Measurements from ENCODE around the gene S100A13. TPM values are rescaled to one million over a fixed set of nuclear protein-coding genes. Genes with fewer than 3 reads are reported as not detected.

The S100A13 gene
- total RNA-seq, 1 experiment from 2014 or later, result 120 TPM

- Histone ChIP-seq H3K4me1 (replicated peaks; ENCODE audit: insufficient read depth) (peaks cover 32% of the 10 kb centered on the region), H4K20me1 (ENCODE audit: insufficient read depth) (no peaks in the 10 kb centered on the region), H2AFZ (no peak within 1 kb of the TSS), H3K4me2 (peak within 1 kb of the TSS; percentile 100), H3F3A (ENCODE audit: insufficient read depth, low read depth) (peaks cover 17% of the 10 kb centered on the region), H3K27ac (peak within 1 kb of the TSS; percentile 88), H3K79me2 (ENCODE audit: low read depth) (peaks cover 36% of the 10 kb centered on the region), H3K27me3 (ENCODE audit: insufficient read depth, low read depth) (no peaks in the 10 kb centered on the region), H3K9me3 (ENCODE audit: insufficient read depth, low read depth) (no peaks in the 10 kb centered on the region), H3K36me3 (ENCODE audit: low read depth) (peaks cover 14% of the 10 kb centered on the region; the same call in 1 of the 2 replicates), H3K9me2 (ENCODE audit: insufficient read depth) (no peaks in the 10 kb centered on the region), H3K4me3 (peak within 1 kb of the TSS; percentile 69)
- no peak for DNase-seq
- ChIA-PET POLR2A (ENCODE audit: unreplicated experiment) (interaction anchor here (0.6 to 2.4 kb wide), 9 partner anchors 12 to 335 kb away, joined by 3 to 32 read pairs (median 6); partner anchors contain the start of genes S100A14, S100A16 and SLC39A1), CTCF (interaction anchor here (0.5 to 1.9 kb wide), 16 partner anchors 9 to 375 kb away, joined by 3 to 19 read pairs (median 6); partner anchors contain the start of genes S100A14 and S100A16)
- TF ChIP-seq CTCF (conservative IDR thresholded peaks at IDR 0.05) (peak; percentile 93), EZH2 (IDR thresholded peaks at IDR 0.05; ENCODE audit: low read depth) (no peak)
- BruUV-seq (replicated peaks), result no TSS peak
- intact Hi-C loops (cut with micrococcal nuclease; ENCODE audit: unreplicated experiment), result loop anchor here (1.0 to 2.0 kb wide), 4 partner anchors 20 to 117 kb away; no protein-coding TSS in a partner anchor
These were observed 666 bp upstream of the S100A13 start, which contains the start of gene S100A1 for GRCh38 chr1:153627715-153628626. S100A1 (plus strand) TSS chr1:153628434; CDS start chr1:153630522, 2,088 bp downstream.

GRCh38 chr1:153626477-153626903 is 815 bp downstream of the S100A13 start:
- DNase-seq, result no peak
- Histone ChIP-seq H3K36me3 (ENCODE audit: low read depth) (peaks cover 21% of the 10 kb centered on the region; the same call in 1 of the 2 replicates), H3K4me1 (replicated peaks; ENCODE audit: insufficient read depth) (peaks cover 31% of the 10 kb centered on the region), H3F3A (ENCODE audit: insufficient read depth, low read depth) (peaks cover 17% of the 10 kb centered on the region), H3K4me2 (peak overlapping the region; percentile 100), H3K27me3 (ENCODE audit: insufficient read depth, low read depth) (no peaks in the 10 kb centered on the region), H3K4me3 (peak overlapping the region; percentile 69), H3K9me2 (ENCODE audit: insufficient read depth) (no peaks in the 10 kb centered on the region), H4K20me1 (ENCODE audit: insufficient read depth) (no peaks in the 10 kb centered on the region), H3K9me3 (ENCODE audit: insufficient read depth, low read depth) (no peaks in the 10 kb centered on the region), H3K27ac (peak overlapping the region; percentile 88), H2AFZ (peak overlapping the region; percentile 74), H3K79me2 (ENCODE audit: low read depth) (peaks cover 36% of the 10 kb centered on the region)
- CTCF ChIA-PET, result interaction anchor here (0.8 to 1.9 kb wide), 9 partner anchors 10 to 111 kb away, joined by 3 to 19 read pairs (median 6); partner anchors contain the start of genes S100A14 and S100A16
- POLR2A ChIA-PET (ENCODE audit: unreplicated experiment), result interaction anchor here (0.6 to 2.4 kb wide), 6 partner anchors 11 to 211 kb away, joined by 6 to 32 read pairs (median 14); partner anchors contain the start of genes S100A14 and S100A16
- TF ChIP-seq CTCF (conservative IDR thresholded peaks at IDR 0.05) (no peak), EZH2 (IDR thresholded peaks at IDR 0.05; ENCODE audit: low read depth) (no peak)
- intact Hi-C loops (cut with micrococcal nuclease; ENCODE audit: unreplicated experiment), result loop anchor here (2.0 kb wide), 2 partner anchors 94 to 116 kb away; no protein-coding TSS in a partner anchor
- BruUV-seq (replicated peaks), result no TSS peak

- no peaks in the 10 kb centered on the region for H3K9me3 ChIP-seq (ENCODE audit: insufficient read depth, low read depth)
- peaks cover 36% of the 10 kb centered on the region for H3K79me2 ChIP-seq (ENCODE audit: low read depth)
- ChIA-PET CTCF (no interaction called here), POLR2A (ENCODE audit: unreplicated experiment) (no interaction called here)
- no peaks in the 10 kb centered on the region for H3K9me2 ChIP-seq (ENCODE audit: insufficient read depth)
- no peak for DNase-seq
- H3K36me3 ChIP-seq (ENCODE audit: low read depth), result peaks cover 25% of the 10 kb centered on the region; the same call in 1 of the 2 replicates
- intact Hi-C loops (cut with micrococcal nuclease; ENCODE audit: unreplicated experiment), result no loop called here
- H3K27ac ChIP-seq, result no peak overlapping the region
- peak overlapping the region; percentile 69; the same call in 1 of the 2 replicates for H3K4me3 ChIP-seq
- no peak overlapping the region for H2AFZ ChIP-seq
- peaks cover 31% of the 10 kb centered on the region for H3K4me1 ChIP-seq (replicated peaks; ENCODE audit: insufficient read depth)
- H3F3A ChIP-seq (ENCODE audit: insufficient read depth, low read depth), result peaks cover 18% of the 10 kb centered on the region
- H3K27me3 ChIP-seq (ENCODE audit: insufficient read depth, low read depth), result no peaks in the 10 kb centered on the region
- H4K20me1 ChIP-seq (ENCODE audit: insufficient read depth), result no peaks in the 10 kb centered on the region
- TF ChIP-seq EZH2 (IDR thresholded peaks at IDR 0.05; ENCODE audit: low read depth), result no peak
- no peak for TF ChIP-seq CTCF (conservative IDR thresholded peaks at IDR 0.05)
- peak overlapping the region; percentile 100 for H3K4me2 ChIP-seq
- BruUV-seq (replicated peaks), result no TSS peak
These were observed 2.2 kb downstream of the S100A13 start for GRCh38 chr1:153624965-153625611.

All from PC-9 (cell line).